ENCODE data around the gene TMEM212.

DNA sequence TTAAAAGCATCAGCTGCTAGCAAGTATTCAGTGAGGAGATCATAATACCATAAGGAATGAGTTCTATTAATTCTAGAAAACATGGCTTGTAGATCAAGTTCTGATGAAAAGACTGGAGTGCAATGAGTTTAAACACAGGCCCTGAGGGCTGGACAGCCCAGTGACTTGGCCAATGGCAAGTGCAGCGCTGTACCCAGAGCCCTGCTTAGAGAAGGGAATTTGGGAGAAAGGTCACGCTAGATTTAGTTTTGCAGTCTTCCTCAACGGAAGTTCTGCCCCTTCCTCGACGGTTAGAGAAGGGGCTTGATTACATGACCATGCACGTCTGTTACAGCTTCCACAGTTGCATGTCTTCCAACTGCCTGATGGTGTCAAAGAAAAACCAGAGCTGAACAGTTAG is 4.0 kb downstream of the TMEM212 start:
- TF ChIP-seq, protein P1, sequence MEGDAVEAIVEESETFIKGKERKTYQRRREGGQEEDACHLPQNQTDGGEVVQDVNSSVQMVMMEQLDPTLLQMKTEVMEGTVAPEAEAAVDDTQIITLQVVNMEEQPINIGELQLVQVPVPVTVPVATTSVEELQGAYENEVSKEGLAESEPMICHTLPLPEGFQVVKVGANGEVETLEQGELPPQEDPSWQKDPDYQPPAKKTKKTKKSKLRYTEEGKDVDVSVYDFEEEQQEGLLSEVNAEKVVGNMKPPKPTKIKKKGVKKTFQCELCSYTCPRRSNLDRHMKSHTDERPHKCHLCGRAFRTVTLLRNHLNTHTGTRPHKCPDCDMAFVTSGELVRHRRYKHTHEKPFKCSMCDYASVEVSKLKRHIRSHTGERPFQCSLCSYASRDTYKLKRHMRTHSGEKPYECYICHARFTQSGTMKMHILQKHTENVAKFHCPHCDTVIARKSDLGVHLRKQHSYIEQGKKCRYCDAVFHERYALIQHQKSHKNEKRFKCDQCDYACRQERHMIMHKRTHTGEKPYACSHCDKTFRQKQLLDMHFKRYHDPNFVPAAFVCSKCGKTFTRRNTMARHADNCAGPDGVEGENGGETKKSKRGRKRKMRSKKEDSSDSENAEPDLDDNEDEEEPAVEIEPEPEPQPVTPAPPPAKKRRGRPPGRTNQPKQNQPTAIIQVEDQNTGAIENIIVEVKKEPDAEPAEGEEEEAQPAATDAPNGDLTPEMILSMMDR (IDR thresholded peaks at IDR 0.05 in 4 of 5, conservative IDR thresholded peaks at IDR 0.05 in 1 of 5) = no peak
- TF ChIP-seq POLR2A (IDR thresholded peaks at IDR 0.05) = no peak
